ENCODE measurements around the gene EIF3I. TPM values are rescaled to one million over a fixed set of nuclear protein-coding genes. Genes with fewer than 3 reads are reported as not detected.

Gene EIF3I
- total RNA-seq, 1 donor from 2014 or later = 184 TPM

DNA sequence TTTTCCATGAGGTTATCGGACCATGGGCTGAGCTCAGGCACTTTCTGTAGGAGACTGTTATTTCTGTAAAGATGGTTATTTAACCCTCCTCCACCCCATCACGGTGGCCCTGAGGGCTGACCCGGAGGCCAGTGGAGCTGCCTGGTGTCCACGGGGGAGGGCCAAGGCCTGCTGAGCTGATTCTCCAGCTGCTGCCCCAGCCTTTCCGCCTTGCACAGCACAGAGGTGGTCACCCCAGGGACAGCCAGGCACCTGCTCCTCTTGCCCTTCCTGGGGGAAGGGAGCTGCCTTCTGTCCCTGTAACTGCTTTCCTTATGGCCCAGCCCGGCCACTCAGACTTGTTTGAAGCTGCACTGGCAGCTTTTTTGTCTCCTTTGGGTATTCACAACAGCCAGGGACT is 24.4 kb upstream of the EIF3I start:
- Histone ChIP-seq H2AFZ (ENCODE audit: low read depth, low read length) (no peak overlapping the region), H3K9me3 (ENCODE audit: insufficient read depth, low read depth, low read length) (no peaks in the 10 kb centered on the region), H3K9ac (ENCODE audit: low read length) (no peak overlapping the region), H3K4me1 (ENCODE audit: insufficient read depth, low read length) (peaks cover 22% of the 10 kb centered on the region), H3K4me2 (ENCODE audit: low read length) (no peak overlapping the region), H3K4me3 (ENCODE audit: insufficient read depth, low read depth, low read length) (no peak overlapping the region), H3K27ac (ENCODE audit: low read depth, low read length) (no peak overlapping the region), H4K20me1 (ENCODE audit: insufficient read depth, low read length) (peaks cover 38% of the 10 kb centered on the region), H3K79me2 (ENCODE audit: insufficient read depth, low read length) (no peaks in the 10 kb centered on the region), H3K36me3 (ENCODE audit: insufficient read depth, low read length) (peaks cover 45% of the 10 kb centered on the region), H3K27me3 (ENCODE audit: insufficient read depth, low read length) (no peaks in the 10 kb centered on the region)
- DNase-seq (ENCODE audit: low read depth) = no peak
- Mint-ChIP-seq H3K4me3 (ENCODE audit: unreplicated experiment) (no peak overlapping the region), H3K4me1 (ENCODE audit: low read depth, unreplicated experiment) (peaks cover 28% of the 10 kb centered on the region), H3K9me3 (ENCODE audit: unreplicated experiment) (no peaks in the 10 kb centered on the region), H3K27ac (ENCODE audit: unreplicated experiment) (no peak overlapping the region), H3K27me3 (ENCODE audit: low read depth, unreplicated experiment) (no peaks in the 10 kb centered on the region), H3K36me3 (ENCODE audit: low read depth, unreplicated experiment) (peaks cover 18% of the 10 kb centered on the region)
- no peak for FAIRE-seq
- TF ChIP-seq CTCF (IDR thresholded peaks at IDR 0.05; ENCODE audit: insufficient read depth, low read depth, low read length) (no peak), EZH2 (IDR thresholded peaks at IDR 0.05; ENCODE audit: insufficient read depth, low read length) (no peak)

- no peak for TF ChIP-seq EZH2 (IDR thresholded peaks at IDR 0.05; ENCODE audit: insufficient read depth, low read length)
- no peak for TF ChIP-seq CTCF (IDR thresholded peaks at IDR 0.05; ENCODE audit: insufficient read depth, low read depth, low read length)
- Histone ChIP-seq H3K4me2 (ENCODE audit: low read length) (no peak overlapping the region), H3K27me3 (ENCODE audit: insufficient read depth, low read length) (no peaks in the 10 kb centered on the region), H3K9ac (ENCODE audit: low read length) (no peak overlapping the region), H3K4me3 (ENCODE audit: insufficient read depth, low read depth, low read length) (no peak overlapping the region), H3K27ac (ENCODE audit: low read depth, low read length) (no peak overlapping the region), H3K79me2 (ENCODE audit: insufficient read depth, low read length) (no peaks in the 10 kb centered on the region), H2AFZ (ENCODE audit: low read depth, low read length) (no peak overlapping the region), H3K9me3 (ENCODE audit: insufficient read depth, low read depth, low read length) (no peaks in the 10 kb centered on the region), H4K20me1 (ENCODE audit: insufficient read depth, low read length) (peaks cover 33% of the 10 kb centered on the region), H3K36me3 (ENCODE audit: insufficient read depth, low read length) (peaks cover 39% of the 10 kb centered on the region), H3K4me1 (ENCODE audit: insufficient read depth, low read length) (peaks cover 22% of the 10 kb centered on the region)
- DNase-seq (ENCODE audit: low read depth) (no peak), FAIRE-seq (no peak)
- no peaks in the 10 kb centered on the region for H3K27me3 Mint-ChIP-seq (ENCODE audit: low read depth, unreplicated experiment)
- H3K9me3 Mint-ChIP-seq (ENCODE audit: unreplicated experiment) = no peaks in the 10 kb centered on the region
- no peak overlapping the region for H3K4me3 Mint-ChIP-seq (ENCODE audit: unreplicated experiment)
- H3K27ac Mint-ChIP-seq (ENCODE audit: unreplicated experiment) = peak overlapping the region; percentile 37
- peaks cover 28% of the 10 kb centered on the region for H3K4me1 Mint-ChIP-seq (ENCODE audit: low read depth, unreplicated experiment)
- H3K36me3 Mint-ChIP-seq (ENCODE audit: low read depth, unreplicated experiment) = peaks cover 16% of the 10 kb centered on the region
Measured at GRCh38 chr1:32198237-32199042, 23.8 kb upstream of the EIF3I start.
